Activated CD4-positive, alpha-beta T cell treated with anti-CD3 and anti-CD28 coated beads, Interleukin-2, amount 50 U/mL, for 1 hour (primary cell): ENCODE data around the gene FHL2.
"Not testable (repeated sequence)": the region's sequence is repeated elsewhere in the genome, so short reads cannot be mapped to it uniquely, and the experiment has no call there.

Experiments used
- DNase-seq: peaks from one replicate; pipeline ENCODE4 v3.0.0-alpha.2; 2020

Gene FHL2

GRCh38 chr2:105336786-105337121, 62.1 kb downstream of the FHL2 start:
- DNase-seq: no peak

GRCh38 chr2:105335469-105335868, 63.4 kb downstream of the FHL2 start:
- DNase-seq: no peak

GRCh38 chr2:105334211-105334610, 64.6 kb downstream of the FHL2 start:
- no peak for DNase-seq

- no peak for DNase-seq
Measured at GRCh38 chr2:105330681-105331375, 68.0 kb downstream of the FHL2 start.

GRCh38 chr2:105329561-105330495, 69.0 kb downstream of the FHL2 start, which contains the start of gene TGFBRAP1:
TGFBRAP1 (minus strand) TSS chr2:105329735; CDS start chr2:105308301, 21,434 bp downstream.
- DNase-seq: peak; percentile 36

- no peak for DNase-seq
Measured at GRCh38 chr2:105329197-105329554, 69.7 kb downstream of the FHL2 start.

GRCh38 chr2:105328281-105329196, 70.3 kb downstream of the FHL2 start:
- peak; percentile 1 for DNase-seq

GRCh38 chr2:105327690-105328089, 71.2 kb downstream of the FHL2 start:
- no peak for DNase-seq

GRCh38 chr2:105327271-105327670, 71.6 kb downstream of the FHL2 start:
- DNase-seq: not testable (repeated sequence)

GRCh38 chr2:105325389-105325963, 73.4 kb downstream of the FHL2 start:
- no peak for DNase-seq

GRCh38 chr2:105324732-105325131, 74.1 kb downstream of the FHL2 start:
- DNase-seq: no peak

GRCh38 chr2:105324101-105324500, 74.8 kb downstream of the FHL2 start:
- no peak for DNase-seq

- no peak for DNase-seq
Measured at GRCh38 chr2:105323111-105323510, 75.7 kb downstream of the FHL2 start.

GRCh38 chr2:105321875-105322646, 76.8 kb downstream of the FHL2 start:
- DNase-seq: no peak

- no peak for DNase-seq
Measured at GRCh38 chr2:105320651-105321215, 78.1 kb downstream of the FHL2 start.

GRCh38 chr2:105317937-105318336, 80.9 kb downstream of the FHL2 start:
- no peak for DNase-seq

GRCh38 chr2:105315314-105315713, 83.5 kb downstream of the FHL2 start:
- no peak for DNase-seq

GRCh38 chr2:105313877-105314276, 85.0 kb downstream of the FHL2 start:
- DNase-seq: no peak
